Activated CD4-positive, alpha-beta T cell treated with anti-CD3 and anti-CD28 coated beads, Interleukin-2, amount 50 U/mL, for 16 hours (primary cell): ENCODE results near the gene SUFU.

ENCODE experiments used
- DNase-seq: peaks from one replicate; pipeline ENCODE4 v3.0.0-alpha.2; 2020

The SUFU gene

DNA sequence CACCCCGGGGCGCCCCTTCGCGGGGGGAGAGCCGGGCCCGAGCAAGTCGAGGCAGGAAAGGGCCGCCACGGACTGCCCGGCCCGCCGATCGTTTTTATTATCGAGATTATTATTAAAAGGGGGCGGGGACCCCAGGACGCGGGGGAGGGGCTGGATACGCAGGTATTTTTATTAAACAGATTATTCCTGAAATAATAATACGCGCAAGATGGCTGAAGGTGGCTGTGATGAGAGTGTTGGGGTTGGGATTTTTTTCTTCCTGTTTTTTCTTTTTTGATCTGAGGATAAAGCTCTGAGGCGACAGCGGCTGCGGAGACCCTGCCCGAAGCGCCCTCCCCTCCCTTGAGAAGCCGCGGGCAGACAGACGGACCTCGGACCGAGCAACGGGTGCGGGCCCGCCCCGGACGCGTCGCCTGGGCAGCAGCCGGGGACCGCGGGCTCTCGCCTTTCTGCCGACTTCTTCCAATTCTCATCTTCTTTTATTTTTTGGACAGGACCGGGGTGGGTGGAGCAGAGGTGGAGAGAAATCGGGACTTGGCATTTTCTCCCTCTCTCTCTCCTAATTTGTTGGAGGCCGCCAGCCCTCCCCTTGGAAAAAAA is 139.1 kb downstream of the SUFU start:
- peak; percentile 29 for DNase-seq

DNA sequence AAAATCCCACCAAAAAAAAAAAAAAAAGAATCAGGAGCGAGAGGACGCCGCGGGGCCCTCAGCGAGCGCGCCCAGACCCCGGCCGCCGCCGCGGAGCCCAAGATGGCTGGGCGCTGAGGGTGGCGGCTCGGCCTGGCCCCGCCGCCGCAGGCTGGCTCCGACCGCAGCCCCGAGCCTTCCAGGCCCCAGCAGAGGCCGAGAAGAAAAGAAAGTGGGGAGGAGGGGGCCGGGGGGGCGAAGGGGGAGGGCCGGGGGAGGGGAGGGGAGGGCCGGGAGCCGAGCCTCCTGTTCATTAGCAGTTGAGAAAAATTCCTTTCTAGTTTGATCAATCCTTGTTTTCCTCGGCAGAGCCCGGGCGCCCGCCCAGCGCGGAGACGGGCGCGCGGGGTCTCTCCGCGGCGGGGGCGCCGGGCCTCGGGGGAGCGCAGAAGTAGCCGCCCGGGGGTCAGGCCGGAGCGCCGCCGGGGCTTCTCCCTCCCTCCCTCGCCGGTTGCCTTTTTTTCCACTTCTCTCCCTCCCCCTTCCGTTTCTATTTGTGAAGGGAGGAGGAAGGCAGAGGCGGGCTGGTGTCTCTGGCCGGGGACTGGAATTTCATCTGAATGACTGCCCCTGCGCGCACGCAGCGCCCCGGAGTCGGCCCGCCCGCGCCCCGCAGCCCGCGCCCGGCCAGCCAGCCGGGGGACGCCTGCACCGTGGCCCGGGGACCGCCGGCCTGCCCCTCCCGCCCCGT is 139.7 kb downstream of the SUFU start:
- DNase-seq = peak; percentile 66

DNA sequence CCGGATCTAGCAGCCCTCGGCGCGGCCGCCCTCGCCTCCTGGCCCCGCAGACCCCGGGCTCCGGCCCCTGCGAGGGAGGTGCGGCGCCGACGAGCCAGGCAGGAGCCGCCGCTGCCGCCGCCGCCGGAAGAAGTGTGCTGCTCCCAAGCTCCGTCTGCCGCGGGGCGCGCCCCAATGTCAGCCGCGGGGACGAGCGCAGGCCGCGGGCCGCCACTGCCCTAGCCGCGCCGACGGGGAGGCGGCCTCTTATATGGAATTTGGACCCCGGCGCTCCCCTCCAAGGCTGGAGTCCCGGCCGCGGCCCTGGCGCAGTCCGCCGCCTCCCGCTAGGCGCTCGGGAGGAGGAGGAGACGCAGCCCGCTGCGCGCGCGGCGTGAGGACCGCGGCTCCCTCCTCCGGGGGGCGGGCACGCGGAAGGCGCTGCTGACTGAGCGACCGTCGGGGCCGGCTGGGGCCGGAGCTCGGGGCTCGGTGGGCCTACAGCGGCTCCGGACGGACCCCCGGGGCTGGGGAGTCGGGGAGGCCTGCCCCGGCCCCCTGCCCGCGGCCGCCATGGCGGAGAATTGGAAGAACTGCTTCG is 140.4 kb downstream of the SUFU start, which contains the start of gene TRIM8:
TSS of gene TRIM8 (plus strand) at position 414 of the 580 bp plus-strand sequence. CDS start at position 553, 139 bp downstream.
- DNase-seq = peak; percentile 52

DNA sequence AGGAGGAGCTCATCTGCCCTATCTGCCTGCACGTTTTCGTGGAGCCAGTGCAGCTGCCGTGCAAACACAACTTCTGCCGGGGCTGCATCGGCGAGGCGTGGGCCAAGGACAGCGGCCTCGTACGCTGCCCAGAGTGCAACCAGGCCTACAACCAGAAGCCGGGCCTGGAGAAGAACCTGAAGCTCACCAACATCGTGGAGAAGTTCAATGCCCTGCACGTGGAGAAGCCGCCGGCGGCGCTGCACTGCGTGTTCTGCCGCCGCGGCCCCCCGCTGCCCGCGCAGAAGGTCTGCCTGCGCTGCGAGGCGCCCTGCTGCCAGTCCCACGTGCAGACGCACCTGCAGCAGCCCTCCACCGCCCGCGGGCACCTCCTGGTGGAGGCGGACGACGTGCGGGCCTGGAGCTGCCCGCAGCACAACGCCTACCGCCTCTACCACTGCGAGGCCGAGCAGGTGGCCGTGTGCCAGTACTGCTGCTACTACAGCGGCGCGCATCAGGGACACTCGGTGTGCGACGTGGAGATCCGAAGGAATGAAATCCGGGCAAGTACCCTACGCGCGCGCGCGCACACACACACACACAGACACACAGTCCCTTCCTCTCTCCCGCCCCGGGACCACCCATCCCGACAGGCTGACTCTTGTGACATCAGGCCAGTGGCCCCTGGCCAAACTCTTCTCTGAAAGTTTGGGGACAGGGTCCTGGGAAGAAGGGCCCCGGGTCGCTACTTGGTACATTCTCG is 141.0 kb downstream of the SUFU start:
- DNase-seq = peak; percentile 80

DNA sequence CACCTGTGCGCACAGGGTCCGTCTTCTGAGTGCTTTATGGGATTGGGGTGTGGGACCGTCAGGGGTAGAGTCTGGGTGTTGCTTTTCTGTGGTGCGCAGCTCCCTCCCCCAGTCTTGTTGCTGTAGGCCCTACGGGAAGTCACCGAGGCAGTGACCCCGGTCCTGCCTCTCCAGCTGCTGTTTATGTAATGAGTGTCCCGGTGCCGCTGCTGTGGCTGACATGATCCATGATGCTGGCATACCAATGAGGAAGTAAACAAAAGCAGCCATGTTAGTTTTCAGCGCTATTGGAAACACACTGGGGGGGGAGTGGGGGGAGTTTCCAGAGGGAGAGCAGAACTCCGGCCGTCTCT is 141.6 kb downstream of the SUFU start:
- DNase-seq = peak; percentile 54

DNA sequence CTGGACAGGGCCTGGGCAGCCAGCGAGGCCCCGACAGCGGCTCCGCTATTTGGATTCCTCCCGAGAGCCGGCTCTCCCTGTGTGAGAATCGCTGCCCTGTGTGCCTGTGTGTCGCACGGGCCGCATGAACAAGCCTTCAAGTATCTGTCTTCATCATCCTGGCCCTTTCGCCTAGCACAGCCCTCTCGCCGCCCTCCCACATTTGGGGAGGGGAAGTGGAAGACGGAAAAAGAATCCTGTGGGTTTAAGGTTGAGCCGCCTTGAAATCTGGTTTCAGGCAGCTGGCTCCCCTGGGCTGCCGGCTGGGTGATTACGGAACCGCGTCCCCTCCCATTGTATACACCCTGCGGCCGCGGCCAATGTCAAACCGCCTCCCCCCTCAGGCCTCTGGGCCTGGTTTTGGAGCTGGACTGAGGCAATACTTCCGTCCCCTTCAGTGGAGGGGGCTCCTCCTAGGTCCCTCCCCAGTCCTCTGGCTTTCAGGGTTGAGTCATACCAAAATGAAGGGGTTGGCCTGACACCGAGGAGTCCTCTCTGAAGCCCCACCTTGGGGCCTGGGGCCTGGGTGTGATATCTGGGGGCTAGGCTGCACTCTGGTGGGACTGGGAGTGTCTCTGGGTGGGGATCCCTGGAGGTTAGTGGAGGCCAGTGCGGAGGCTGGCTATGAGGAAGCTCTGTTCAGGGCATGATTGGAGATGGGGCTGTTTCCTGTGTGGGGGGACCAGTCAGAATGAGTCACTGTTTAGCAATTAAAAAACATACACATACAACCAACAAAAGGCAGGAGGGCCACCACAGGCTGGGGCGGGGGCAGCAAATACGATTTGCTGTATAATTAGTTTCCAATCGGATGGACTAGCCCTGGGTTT is 142.2 kb downstream of the SUFU start:
- peak; percentile 86 for DNase-seq

DNA sequence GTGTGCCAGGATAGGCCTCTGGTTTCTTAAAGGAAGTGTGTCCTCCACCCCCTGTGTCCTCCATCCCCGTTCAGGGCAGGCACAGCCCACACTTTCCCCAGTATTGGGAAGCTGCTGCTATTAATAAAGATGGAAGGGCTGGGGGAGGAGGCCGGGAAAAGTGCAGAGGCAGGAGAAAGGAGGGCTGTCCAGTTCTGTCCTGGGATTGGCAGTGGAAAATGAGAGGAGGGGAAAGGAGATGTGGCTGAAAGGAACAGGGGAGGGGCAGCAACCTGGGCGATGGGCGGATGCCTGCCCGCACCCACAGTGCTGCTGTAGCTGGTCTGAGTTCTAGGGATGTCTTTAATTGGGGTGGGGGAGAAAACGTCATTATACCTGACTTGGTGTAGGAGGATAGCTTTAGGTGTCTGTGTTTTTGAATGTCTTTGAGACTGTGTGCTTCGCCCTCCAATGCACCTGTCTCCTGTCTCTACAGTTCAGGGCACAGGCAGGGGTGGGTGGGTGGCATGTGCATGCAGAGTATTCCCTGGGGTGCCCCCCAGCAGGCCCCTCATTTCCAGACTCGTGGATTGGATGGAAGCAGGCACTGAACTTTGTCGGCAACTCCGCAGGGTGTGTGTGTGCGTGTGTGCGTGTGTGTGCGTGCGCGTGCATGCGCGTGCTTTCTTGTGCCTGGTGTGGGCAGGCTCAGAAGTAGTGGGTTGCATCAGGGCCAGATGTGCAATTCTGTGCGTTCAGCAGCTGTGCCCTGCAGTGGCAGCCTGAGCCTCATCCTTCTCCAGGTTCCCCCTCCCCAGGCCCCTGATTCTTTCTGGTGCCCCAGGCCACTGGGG is 143.1 kb downstream of the SUFU start:
- peak; percentile 61 for DNase-seq

DNA sequence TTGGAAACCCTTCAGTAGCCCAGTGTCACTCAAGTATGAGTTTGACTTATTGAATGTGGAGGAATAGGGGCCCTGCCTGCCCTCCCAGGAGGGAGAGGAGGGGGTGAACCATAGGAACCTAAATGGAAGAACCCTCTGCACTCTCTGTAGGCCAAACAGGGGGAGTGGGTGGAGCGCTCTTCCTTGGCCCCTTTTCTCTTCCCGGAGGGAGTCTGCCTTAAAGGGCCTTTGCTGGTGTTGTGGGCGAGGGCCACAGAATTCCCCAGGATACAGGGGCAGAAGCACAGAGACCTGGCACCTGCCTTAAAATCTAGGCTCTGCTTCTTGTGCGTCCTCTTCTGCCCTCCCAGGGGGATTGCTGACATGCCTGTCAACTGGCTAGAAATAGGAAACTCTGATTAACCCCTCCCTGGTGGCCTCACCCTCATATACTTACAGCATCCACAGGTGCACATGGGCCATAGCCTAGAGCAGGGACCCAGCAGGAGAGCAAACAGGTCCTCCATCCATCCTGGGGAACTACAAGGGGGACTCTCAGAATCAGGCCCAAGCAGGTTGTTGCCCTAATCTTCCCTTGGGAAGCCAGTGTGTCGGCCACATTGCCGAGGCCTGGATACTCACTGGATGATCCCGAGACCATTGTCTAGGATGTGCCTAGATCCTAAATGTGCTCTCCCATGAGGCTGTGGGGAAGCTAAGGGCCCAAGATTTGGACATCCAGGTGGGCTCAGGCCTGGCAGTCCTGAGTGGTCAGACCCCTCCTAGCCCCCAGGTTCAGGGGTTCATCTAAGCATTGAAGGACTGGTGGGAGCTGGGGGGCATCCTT is 143.9 kb downstream of the SUFU start:
- no peak for DNase-seq

DNA sequence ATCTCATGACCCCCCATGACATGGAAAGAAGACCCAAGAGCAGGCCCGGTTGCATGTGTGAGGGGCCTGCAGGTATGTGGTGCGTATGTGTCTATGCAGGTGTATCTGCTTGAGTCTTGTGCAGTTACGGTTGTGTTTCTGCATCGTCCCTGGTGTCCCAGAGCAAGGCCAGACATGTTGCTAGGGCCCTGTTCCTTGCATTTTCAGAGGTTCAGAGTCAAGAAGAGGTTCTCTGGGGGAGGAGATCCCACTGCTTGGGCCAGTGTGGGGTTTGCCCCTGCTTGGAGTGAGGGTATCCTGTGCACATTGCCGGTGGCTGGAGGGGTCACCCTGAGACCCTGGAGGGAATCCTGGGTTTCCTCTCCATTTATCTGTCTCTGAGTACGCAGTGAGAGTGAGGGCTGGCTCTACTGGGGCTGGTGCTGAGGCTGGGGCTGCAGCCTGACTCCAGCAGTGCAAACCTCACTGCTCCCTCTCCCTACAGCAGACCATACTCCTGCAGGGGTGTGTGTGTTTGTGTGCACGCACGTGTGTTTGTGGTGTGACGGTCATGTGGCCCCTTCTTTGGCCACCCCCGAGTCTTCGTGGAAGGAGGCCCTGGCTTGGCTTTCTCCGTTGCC is 144.6 kb downstream of the SUFU start:
- DNase-seq = no peak

DNA sequence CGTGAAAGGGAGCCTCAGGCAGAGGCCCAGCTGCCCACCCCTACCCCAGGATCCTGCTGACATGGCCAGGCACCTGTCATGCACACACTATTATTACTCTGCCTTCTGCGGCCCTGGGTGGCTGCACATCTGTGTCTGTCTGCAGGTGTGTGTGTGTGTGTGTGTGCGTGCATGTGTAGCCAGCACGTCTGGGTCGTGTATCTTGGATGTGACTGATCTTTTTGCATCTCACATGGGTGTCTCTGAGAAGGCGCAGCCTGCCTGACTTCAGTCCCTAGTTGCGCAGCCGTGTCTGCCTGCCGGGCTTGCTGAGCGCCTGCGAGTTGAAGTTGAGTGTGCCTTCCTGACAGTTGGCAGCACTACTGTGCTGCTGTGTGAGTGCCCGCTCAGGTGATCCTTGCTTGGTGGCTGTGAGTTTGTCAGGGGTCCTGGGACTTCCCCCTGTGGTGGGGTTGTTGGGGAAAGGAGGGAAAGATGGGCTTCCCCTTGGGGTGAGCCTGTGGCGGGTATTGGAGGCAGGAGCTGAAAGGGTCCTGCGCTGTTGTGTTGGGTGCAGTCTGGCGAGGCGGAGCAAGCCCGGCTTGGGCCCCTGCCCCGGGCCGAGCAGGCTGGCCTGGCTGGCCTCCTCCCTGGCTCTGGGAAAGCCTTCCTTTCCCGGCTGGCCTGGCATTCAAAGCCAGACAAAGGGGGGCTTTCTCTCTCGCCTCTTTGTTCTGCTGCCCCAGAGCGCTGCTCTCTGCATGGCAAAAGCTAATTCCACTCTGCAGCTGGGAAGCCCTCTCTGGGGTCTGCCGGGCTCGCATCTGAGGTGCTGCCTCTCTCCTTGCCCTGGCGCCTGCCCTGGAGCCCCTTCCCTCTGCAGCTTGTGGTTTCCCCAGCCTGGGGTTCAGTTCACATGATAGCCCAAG is 145.4 kb downstream of the SUFU start:
- DNase-seq = no peak

DNA sequence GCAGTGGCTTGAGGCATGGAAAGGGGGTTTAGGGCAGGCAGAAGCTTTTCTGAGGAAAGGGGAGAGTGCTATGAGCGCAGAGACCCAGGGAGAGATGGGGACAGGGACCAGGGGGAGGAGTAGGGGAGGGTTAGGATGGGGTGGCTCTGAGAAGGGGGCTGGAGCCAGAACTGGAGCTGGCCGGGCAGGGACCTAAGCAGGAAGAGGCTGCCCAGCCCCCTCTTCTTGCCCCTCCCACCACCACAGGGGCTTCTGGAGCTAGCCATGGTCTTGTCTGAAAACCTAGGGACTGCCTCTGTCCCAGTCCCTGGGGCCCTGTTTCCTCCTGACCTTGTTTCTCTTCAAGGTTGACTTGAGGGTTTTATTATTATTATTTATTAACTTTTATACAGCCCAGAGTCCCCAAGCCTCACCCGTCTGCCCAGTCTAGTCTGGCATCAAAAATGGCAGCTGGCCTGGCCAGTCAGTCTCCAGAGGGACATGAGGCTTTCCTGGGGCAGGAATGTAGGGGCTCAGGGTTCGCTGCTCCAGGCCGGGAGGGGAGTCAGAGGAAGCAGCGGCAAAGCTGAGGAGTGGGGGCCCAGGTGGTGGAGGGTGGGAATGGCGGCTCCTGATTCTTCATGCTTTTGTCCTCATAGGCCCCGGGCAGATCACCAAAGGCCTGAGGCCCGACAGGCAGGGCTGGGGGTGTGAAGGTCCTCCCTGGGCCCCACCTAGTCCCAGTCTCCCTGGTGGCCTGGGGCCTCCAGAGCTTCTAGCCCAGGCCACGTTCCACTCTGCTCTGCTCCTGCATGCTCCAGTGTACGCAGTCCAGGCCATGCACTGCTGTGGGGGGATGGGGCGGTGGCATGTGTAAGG is 146.3 kb downstream of the SUFU start:
- no peak for DNase-seq

DNA sequence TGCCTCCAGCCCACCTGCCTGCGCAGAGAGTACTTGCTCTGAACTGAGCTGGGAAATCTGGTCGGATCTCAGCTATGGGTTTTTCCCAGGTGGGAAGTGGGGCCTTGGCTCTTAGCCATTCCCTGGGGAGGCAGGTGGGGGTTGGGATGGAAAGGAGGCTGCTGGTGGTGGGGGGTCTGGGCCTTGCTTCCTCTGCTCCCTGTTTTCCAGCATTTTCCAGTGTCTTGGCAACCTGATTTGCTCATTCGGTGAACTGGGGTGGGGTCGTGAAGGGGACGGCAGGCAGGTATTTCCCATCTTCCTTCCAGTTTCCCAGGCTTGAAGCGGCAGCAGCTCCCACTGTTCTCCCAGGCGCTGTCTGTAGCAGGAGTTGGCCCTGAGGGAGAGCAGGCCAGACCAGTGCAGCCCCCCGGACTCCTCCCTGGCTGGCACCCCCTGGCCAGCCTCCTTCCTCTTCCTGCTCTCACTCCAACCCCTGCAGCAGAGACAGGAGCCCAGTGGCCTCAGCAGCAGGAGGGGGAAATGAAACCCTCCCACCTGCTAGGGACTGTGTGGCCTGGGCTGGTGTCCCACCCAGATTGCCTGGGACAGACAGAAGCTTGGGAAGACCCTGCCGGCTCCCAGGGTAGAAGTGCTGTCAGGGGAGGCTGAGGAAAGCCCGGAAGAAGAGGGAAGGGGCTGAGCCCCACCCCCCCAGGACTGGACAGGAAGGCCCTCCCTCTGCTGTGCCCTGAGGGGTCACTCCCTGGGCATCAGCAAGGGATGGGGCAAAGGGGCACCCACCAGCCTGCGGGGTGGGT is 147.1 kb downstream of the SUFU start:
- no peak for DNase-seq

DNA sequence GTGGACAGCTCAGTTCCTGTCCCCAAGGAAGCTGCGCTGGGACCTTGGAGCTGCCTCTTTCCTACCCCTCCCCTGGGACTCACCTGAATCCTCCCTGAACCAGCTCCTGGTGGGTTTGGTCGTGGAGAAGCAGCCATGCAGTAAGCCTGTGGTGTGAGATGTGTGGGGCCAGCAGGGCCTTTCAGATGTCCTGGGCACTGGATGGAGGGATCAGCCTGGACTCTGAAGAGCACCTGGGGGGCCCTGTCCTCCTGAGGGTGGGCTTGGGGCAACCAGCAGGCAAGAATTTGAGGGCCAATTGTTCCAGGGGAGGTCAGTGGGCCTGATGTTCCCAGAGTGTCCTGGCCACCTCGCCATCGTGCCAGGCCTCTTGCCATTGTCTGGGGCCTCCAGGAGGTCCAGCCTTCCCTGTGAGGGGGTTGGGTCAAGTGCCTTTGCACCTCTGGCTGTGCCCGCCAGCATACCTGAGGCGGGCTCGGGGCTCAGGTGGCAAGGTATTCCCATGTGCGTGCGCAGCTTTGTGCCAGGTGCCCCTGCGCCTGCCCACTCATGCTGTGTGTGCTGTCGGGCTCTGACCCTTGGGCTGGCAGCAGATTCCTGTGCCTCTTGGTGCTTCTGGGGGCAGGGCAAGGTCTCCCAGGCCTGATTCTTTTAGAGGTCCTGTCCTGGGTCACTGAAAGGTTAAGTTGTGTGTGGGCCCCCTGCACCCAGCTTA is 147.8 kb downstream of the SUFU start:
- DNase-seq = no peak

DNA sequence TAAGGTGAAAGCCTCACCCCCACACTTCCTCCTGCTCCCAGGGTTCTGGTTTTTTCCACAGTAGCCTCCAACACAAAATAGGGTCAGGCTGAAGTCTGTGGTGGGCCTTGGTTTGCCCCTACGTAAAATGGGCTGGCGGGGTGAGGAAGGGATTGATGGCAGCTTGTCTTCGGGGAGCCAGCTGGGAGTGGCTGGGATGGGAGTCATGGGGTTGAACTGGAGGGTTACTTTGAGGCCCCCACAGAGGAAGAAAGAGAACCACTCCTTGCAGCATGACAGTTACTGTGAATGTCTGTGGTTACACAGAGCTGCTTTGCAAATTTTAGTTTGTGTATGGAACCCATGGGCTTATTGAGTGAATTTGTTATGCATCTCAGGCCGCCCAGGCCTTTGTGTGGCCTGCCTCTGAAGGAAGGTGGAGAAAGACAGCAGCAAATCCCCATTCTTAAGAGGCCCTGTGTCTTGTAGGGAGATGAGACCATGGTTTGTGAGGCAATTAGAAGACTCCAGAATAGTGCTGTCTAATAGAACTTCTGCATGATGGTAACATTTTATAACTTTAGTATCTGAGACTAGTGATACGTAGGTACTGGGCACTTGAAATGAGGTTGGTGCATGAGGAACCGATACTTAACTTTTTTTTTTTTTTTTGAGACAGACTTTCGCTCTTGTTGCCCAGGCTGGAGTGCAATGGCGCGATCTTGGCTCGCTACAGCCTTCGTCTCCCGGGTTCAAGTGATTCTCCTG is 148.6 kb downstream of the SUFU start:
- DNase-seq = no peak

DNA sequence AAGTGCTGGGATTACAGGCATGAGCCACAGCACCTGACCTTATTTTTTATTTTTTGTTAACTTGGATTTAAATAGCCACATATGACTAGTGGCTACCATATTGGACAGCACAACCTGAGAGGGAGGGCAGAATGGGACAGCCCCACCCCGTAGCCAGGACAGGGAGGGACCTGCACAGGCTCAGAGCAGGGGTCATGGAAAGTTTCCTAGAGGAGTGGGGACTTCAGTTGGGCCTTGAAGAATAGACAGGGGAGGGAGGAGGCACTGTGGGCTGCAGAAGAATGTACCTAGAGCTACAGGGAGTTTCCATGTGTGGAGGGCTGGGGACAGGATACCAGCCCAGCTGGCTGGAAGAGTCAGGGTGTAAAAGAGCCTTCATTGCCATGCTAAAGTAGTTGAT is 149.3 kb downstream of the SUFU start:
- DNase-seq = no peak

DNA sequence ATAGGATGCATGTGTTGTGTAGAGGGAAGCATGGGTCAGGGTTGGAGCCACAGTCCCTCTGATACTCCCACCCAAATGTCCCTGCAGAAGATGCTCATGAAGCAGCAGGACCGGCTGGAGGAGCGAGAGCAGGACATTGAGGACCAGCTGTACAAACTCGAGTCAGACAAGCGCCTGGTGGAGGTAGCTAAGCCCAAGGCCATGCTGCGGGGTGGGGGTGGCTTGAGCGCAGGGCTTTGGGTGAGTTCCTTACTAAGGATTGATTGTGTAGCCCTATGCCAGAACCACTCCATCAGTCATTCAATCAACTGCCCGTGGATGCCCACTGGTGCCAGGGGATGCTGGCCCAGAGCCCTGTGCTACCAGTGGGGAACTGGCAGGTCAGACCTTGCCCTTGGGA is 150.8 kb downstream of the SUFU start:
- DNase-seq = no peak
